Measurements from ENCODE around the gene UBC.
"Not testable (repeated sequence)": the region's sequence is repeated elsewhere in the genome, so short reads cannot be mapped to it uniquely, and the experiment has no call there.

The UBC gene

DNA sequence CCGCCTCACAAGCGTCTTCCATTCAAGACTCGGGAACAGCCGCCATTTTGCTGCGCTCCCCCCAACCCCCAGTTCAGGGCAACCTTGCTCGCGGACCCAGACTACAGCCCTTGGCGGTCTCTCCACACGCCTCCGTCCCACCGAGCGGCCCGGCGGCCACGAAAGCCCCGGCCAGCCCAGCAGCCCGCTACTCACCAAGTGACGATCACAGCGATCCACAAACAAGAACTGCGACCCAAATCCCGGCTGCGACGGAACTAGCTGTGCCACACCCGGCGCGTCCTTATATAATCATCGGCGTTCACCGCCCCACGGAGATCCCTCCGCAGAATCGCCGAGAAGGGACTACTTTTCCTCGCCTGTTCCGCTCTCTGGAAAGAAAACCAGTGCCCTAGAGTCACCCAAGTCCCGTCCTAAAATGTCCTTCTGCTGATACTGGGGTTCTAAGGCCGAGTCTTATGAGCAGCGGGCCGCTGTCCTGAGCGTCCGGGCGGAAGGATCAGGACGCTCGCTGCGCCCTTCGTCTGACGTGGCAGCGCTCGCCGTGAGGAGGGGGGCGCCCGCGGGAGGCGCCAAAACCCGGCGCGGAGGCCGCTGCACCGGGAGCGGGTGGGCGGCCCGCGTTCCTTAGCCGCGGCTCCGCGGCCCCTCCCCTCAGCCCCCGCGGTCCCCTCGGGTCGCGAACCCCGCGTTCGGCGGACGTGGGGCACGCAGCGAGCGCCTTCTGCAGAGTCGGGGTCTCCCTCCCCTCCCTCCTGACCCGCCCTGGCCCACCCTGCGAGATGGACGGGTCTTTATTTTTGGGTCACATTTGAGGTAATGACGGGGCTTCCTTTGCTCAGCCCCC lies at the start of gene UBC:
TSS of gene UBC (minus strand) at position 259 of the 847 bp plus-strand sequence. CDS start 879 bp downstream, outside the sequence.
- DNase-seq: no peak

DNA sequence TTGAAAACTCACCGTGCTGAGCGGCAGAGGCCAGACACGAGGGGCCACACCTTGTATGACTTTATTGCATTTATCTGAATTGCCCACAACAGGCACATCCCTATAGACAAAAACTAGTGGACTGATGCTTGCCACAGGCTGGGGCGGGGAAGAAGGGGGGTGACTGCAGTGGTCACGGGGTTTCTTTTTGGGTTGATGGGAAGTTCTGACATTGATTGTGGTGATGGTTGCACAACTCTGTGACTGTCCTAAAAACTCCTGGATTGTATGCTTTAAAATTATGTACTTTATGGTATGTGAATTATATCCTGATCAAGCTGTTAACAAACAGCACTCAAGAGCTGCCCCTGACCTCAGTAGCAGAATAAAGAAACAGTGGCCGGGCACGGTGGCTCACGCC lies 48.8 kb upstream of the UBC start:
- DNase-seq: no peak

DNA sequence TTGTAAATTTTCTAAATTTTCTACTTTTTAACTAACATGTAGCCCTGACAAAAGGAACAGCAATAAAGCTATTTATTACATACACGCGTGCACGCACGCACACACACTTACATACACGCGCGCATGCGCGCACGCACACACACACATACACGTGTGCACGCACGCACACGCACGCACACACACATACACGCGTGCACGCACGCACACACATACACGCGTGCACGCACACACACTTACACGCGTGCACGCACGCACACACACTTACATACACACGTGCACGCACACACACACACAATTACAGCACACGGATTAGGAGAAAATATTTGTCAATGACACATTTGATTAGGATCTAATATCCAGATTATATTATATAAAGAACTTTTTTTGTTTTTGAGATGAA lies 46.6 kb upstream of the UBC start:
- no peak for DNase-seq

DNA sequence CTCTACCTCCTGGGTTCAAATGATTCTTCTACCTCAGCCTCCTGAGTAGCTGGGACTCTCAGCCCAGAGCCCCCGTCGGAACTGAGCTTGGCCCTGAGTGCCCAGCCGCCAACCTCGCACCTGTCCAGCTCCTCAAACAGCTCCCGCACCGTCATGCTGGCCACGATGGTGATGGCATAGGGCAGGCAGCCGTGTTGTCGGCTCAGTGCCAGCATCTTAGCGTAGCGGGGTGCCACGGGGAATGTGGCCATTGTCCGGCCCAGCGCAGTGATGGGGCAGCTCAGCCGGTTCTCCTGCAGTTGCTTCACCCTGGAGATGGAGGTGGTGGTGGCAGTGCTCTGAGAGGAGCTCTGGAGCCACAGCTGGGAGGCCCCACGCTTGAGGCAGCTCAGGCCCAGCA lies 42.1 kb upstream of the UBC start:
- no peak for DNase-seq

DNA sequence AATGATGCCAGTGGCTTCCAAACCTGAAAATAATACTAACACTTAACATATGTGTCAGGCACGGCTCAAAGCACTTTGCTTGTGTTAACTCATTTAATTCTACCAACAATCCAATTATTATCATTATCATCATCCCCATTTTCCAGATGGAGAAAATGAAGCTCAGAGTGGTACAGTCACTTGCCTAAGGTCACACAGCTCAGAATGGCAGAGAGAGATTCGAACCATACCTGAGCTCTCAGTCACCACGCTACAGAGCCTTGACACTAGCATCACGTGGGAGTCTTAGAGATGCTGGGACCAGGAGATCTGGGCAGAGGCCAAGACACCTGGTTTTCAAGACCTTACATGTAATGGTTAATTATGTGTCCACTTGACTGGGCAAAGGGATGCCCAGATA lies 40.3 kb upstream of the UBC start:
- no peak for DNase-seq

DNA sequence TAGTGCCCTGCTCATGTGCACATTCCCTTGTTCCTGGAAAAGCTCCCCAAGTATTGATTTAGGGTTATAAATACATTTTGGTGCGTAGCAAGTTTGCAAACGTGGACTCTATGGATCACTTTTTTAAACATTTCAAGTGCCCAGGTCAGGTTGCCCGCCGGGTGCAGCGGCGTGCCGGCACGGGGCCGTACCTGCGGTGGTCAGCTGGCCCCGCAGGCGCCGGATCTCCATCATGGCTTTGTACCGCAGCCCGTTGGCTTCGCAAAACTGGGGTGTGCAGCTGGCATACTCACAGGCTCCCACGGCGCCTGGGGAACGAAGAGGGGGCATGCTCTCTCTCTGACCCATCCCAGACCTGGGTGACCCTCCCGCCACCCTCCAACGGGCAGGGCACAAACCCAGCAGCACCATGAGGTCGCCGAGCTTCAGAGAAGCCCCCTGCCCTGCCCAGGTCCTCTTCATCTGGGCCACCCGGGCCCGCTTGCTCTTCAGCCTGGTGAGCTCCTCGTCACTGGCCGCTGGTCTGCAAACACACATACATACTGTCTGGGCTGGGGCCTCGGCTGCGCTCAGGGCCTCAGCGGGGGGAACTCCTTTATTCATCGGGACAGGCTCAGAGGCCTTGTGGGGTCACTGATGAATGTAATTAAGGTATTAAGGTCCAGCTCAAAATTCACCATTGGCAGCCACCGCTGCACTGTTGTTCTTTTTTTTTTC lies 39.4 kb upstream of the UBC start:
- DNase-seq: no peak

DNA sequence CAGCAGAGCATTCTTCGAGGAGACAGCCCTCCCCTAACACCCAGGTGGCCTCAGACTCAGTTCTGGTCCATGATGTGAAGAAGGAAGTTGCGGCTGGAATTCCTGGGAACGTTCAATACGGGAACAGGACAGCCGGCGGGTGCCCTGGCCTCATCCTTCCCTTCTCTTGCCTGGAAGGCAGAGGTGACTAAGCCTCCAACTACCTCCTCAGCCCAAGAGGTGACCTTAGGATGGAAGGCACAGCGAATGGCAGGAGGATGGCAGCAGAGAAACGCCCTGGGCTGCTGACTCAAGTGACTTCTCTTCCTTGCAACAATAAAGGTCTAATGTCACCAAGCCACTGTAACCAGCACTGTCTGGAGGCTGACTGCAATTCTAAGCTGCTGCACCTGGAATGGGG lies 38.4 kb upstream of the UBC start:
- DNase-seq: no peak

DNA sequence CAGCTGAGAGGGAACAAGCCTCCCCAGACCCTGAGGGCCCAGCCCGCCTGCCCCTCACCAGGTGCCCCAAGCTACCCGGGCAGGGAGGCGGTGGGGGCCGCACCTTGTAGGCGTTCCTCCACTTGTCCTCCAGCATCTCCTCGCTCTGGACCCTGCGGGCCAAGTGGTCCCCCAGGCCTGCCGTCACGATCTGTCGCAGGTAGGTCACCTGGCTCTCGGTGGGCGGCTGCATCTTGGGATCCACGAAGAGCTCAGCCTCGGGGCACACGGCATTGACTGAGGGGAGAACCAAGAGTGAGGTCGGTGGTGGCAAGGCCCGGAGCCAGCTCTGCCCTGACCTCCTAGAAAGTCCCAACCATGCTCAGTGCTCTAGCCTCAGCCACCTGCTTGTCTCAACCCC lies 37.8 kb upstream of the UBC start:
- no peak for DNase-seq

DNA sequence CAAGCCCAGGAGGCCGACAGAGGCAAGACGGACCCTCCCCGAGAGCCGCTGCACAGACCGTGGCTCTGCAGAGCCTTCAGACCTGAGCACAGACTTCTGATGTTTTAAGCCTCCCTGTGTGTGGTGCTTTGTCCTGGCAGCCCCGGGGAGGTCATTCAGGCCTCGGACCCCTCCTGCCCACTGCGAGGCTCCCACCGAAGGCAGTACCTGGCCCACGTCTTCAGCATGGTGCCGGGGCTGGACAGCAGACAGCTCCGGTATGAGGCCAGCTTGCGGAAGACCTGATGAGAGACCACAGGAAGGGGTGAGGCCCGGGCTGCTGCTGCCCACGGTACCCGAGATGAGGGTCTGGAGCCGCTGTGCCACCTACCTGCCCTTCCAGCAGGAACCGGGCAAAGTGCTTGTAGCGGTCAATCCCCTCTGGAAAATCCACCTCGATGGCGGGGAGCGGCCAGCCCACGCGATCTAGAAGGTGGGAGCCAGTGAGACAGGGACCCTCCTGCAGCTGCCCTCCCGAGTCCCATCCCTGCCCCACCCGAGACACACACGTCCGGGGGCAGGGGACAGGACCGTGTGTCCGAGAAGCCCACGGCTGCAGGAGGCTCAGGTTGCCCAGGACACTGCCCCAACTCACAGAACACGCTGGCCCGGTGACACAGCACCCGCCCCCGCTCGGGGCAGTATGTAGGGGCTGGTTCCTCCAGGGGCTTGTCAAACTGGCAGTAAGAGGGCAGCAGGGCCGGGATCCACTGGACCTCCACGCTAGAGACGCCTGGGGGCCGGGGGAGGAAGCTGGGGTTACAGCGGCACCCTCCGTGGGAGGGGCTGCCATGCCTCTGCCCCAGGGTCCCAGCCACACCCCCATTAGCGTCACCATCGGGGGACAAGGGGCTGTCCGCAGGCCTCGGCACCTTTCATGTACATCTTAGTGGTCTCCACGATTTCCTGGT lies 35.6 kb upstream of the UBC start:
- DNase-seq: no peak

DNA sequence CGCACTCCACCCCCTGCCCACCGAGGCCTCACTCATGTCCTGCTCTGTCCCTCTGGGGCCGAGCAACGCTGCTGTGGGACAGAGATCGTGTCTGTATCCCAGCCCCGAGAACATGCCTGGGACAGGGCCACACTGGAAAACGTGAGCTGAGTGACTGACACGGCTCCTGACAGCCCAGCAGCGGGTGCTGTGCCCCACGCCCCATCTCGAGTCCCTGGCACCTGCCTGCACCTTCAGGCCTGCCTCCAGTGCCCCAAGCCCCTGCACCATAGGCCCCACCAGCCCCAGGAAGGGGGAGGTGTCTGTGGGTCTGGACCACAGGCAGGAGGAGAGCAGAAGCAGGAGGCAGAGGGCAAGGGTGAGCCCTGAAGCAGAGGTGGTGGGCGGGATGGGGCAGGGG lies 34.6 kb upstream of the UBC start:
- DNase-seq: no peak

DNA sequence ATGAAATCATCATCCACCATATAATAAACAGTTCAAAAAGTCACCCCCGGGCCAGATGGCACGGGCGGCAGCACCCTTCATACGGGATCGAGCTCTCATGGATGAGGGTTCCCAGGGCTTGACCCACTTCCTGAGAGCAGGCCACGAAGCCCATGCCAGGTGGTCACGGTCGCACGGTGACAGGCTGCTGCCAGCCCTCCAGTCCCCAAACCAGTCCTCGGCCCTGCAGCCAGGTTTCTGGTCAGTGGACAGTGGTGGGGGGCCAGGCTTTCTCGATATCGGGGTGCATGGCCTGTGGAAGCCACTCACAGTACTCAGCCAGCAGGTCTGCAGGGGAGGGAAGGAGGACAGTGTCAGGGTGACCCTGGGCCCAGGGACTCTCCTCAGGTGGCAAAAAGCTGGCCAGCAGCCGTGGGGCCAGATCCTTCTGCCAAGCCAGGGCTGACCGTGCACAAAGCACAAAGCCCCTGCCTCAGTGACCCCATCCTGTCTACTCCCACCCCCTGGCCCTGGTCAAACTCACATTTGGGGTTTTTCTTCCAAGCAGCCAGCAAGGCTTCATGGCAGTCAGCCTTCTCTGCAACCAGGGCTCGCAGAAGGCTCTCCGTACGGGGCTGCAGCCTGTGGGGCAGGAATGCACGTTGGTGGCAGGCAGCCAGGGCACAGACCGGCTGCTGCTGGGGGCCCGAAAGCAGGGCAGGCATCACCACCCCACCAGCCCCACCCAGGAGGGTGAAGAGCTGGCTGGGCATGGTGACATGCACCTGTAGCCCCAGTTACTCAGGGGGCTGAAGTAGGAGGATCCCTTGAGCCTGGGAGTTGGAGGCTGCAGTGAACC lies 33.3 kb upstream of the UBC start:
- no peak for DNase-seq

DNA sequence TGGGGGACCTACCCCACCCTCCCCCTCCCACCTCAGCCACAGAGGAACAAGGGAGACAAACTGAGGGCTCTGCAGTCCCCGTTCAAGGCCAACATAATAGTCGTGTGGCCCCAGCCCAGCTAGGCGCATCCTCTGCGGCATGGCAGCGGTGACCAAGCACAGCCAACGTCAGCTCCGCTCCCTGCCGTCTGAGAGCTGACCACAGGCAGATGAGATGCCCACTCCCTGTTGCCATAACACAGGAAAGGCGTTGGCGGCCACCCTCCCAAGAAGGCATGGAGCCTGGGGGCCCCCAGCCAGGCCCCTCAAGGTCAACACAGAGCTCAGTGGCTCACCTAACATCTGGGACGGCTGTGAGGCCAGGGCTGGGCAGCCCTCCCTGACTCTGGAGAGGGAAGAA lies 32.6 kb upstream of the UBC start:
- DNase-seq: no peak

DNA sequence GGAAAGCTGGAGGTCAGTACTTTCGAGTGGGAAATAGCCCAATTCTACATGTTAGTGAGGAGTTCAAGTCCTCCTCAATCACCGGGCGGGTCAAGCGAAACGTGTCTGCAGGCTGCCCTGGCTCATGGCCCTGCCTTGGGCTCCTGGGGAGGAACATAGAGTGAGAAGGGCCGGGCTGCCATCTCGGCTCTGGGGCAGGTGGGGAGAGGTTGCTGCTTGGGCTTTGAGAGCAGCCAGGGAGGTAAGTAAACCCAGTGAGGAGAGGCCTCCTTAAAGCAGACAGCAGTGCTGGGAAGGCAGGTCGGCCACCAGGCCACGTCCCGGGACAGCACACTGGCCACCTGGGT lies 32.0 kb upstream of the UBC start:
- no peak for DNase-seq

DNA sequence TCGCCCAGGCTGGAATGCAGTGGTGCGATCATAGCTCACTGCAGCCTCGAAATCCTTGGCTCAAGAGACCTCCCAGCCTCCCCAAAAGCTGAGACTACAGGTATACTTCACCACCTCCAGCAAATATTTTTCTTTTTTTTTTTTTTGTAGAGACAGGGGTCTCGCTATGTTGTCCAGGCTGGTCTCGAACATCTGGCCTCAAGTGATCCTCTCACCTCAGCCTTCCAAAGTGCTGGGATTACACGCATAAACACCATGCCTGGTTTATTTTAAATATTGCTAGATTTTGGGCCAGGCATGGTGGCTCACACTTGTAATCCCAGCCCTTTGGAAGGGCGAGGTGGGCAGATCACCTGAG lies 26.7 kb upstream of the UBC start:
- no peak for DNase-seq

DNA sequence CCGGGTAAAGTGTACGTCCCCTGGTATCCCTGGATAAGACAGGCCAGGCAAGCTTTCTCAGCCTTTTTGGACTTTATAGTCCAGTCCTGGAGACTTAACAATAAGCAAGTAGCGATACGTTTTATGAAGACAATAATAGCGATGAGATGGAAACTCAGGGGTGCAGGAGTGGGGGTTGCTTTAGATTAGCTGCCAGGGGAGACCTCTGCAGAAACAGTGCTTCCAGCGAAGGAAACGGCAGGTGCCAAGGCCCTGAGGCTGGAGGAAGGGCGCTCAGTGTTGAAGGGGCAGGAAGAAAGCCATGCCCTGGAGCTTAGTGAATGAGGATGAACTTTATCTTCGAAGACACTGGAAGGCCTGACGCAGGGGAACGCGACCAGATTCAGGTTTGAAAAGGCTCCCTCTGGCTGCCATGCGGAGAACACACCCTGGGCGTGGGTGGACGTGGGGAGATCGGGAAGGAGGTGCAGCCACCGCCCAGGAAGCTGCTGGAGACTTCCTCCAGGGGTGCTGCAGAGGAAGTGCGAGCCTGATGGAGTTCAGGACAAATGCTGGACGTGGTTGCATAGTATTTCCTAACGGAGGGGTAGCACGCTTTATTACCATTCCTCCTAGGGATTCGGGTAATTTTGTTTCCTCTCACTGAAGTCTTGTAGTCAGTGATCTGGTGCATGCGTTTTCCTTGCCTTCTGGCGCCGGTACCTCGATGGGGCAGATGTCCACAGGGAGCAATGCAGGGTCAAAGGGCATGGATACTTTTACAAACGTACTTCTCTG lies 26.1 kb upstream of the UBC start:
- DNase-seq: no peak

DNA sequence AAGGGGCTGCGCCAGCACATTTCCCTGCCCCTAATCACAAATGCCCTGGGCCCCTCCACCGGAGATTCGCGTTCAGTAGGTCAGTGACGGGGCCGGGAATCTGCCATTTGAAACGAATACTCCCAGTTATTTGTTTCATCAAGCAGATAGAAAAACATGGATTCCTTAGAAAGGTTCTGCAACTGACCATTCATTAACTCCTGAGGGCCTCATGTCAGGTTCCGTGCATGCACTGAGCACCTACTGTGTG lies 25.6 kb upstream of the UBC start:
- DNase-seq: no peak

DNA sequence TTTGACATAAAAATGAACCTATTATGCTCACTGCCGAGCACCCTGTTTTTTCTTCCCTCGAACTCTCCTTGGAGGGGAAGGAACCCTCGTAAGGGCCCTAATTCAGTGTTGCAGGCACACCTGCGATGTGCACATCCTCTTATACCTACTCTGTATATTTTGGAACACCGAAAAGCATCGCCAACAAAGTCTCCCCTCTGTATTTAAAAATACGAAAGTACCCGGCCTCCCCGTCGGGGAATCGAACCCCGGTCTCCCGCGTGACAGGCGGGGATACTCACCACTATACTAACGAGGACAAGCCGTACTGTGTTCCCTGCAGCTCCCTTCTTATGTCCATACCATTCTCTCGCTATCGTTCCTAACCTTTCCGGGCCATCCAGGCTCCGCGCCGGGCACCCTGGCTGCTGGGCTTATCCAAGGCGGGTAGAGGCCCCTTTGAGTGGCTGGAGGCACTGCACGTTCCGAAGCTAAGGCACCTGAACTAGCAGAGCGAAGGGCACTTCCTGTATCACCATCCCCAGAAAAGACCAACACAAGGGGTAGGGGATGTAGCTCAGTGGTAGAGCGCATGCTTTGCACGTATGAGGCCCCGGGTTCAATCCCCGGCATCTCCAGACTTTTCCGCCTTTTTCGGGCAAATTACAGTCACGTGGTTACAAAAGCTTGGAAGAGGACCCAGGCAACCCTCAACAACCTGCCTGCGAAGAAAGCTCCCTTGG lies 25.1 kb upstream of the UBC start:
- no peak for DNase-seq

DNA sequence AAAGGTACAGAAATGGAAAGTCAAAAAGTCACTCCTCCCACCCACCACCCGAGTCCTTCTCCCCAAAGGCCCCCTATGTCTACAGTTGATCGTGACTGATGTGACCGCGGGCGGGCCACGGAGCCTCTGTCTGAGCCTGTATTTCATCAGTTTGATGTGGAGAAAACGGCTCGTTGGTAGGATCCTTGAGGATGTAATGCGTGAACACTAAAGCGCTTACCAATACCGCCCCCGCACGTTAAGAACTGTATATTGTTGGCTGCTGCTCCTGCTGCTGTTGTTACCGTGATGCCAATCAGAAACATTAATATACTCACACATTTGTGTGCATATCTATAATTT lies 24.6 kb upstream of the UBC start:
- no peak for DNase-seq

DNA sequence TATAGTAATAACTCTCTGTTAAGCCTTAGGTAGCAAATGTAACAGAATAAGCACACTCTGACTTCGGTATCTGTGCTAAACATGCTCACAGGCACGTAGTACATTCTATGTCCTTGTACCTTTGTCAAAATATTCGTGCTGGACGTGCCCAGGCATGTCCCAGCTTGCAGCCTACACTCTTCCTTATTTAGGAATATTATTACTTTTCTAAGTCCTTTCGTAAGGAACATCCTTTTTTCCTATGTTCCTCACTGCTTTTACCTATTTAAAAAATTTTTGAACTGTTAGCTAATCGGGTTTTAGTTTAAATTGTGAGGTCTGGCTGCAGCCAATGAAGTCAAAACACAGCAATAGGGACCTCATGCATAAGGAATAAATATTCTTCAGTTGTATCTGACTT lies 24.1 kb upstream of the UBC start:
- no peak for DNase-seq

DNA sequence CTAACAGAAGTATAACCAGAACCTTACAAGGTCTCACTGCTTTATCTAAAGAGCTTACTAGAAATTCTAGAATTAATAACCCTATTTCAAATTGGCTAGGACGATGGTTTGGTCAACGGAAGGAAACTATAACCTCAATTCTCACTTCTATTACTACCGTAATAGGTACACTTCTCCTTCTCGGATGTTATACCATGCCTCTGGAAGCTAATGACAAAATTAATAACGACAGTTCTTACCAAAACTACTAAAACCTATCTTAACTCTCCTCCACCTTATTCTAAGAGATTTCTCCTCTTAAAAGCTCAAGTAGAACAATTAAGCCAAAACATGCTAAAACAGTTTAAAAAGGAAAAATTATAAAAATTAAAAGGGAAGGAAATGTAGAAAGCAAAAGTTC lies 23.7 kb upstream of the UBC start:
- no peak for DNase-seq

DNA sequence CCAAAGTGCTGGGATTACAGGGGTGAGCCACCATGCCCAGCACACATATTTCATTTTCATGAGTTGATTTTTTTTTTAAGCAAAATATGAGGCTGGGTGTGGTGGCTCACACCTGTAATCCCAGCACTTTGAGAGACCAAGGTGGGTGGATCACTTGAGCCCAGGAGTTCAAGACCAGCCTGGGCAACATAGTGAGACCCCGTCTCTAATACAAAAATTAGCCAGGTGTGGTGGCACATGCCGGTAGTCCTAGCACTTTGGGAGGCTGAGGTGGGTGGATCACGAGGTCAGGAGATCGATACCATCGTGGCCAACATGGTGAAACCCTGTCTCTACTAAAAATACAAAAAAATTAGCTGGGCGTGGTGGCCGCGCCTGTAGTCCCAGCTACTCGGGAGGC lies 17.1 kb upstream of the UBC start:
- DNase-seq: not testable (repeated sequence)

DNA sequence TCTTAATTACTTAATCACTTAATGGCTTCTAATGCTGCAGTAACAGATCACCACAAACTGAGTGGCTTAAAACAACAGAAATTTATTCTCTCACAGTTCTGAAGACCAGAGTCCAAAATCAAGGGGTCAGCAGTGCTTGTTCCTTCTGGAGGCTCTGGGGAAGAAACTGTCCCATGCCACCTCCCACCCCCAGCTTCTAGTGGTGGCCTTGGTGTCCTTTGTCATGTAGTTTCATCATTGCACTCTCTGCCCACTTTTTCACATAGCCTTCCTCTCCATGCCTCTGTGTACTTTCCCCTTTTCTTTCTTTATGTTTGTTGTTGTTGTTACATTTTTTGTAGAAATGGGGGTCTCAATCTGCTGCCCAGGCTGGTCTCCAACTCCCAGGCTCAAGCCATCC lies 16.1 kb upstream of the UBC start:
- DNase-seq: no peak

Measured in NCI-H1417 treated with DMSO at 0.1 percent for 48 hours (cell line).